Gastrocnemius medialis (tissue), 4 donors: Measurements from ENCODE around the gene LPCAT1. TPM values are rescaled to one million over a fixed set of nuclear protein-coding genes. Genes with fewer than 3 reads are reported as not detected.
"Not testable (repeated sequence)": the region's sequence is repeated elsewhere in the genome, so short reads cannot be mapped to it uniquely, and the experiment has no call there.

Experiments
- ATAC-seq, 2 donors: fragments of 150-250 bp; one replicate each; pipeline ENCODE4 v1.9.1; 2016
- DNase-seq, 2 donors: peaks; one replicate each; pipeline ENCODE4 v3.0.0-alpha.2; 2019
- H3K27ac ChIP-seq, 4 donors: fragments of 200-600 bp; sonication (generic); 1 replicate in 1 of 4; 2 replicates in 3 of 4; pipeline ENCODE4 v1.5.1; 2016 to 2018; ENCODE audit warnings: mild to moderate bottlenecking in 2 of 4, moderate library complexity in 1 of 4
- H3K27me3 ChIP-seq, 3 donors: fragments of 200-600 bp; sonication (generic) in 2 of 3; 1 replicate in 1 of 3; 2 replicates in 2 of 3; pipeline versions ENCODE4 v1.5.1 to v1.6.0; 2016 to 2019; ENCODE audit warnings: mild to moderate bottlenecking in 1 of 3, moderate library complexity in 1 of 3
- H3K36me3 ChIP-seq, 2 donors: fragments of 200-600 bp; sonication (generic) in 1 of 2; one replicate each; pipeline ENCODE4 v1.5.1; 2017 to 2018
- H3K4me1 ChIP-seq, 2 donors: fragments of 200-600 bp; sonication (generic) in 1 of 2; one replicate each; pipeline ENCODE4 v1.5.1; 2016 to 2017; ENCODE audit warnings: mild to moderate bottlenecking in 2 of 2
- H3K4me3 ChIP-seq, 4 donors: fragments of 200-600 bp; sonication (generic) in 3 of 4; 1 replicate in 1 of 4; 2 replicates in 3 of 4; pipeline ENCODE4 v1.5.1; 2016 to 2019; ENCODE audit warnings: mild to moderate bottlenecking in 2 of 4
- H3K9me3 ChIP-seq, 3 donors: fragments of 200-600 bp; sonication (generic) in 2 of 3; 1 replicate in 1 of 3; 2 replicates in 2 of 3; pipeline ENCODE4 v1.5.1; 2016 to 2019
- POLR2A ChIP-seq, 2 donors: fragments of 450-650 bp; IDR thresholded peaks; one replicate each; pipeline ENCODE4 v1.6.1; 2017; ENCODE audit warnings: antibody characterized with exemption in 2 of 2, mild to moderate bottlenecking in 2 of 2, moderate library complexity in 2 of 2
- in situ Hi-C, 4 donors: fragments of 200-750 bp; cut with MboI; loops; one replicate each; pipeline versions ENCODE4 v1.15.0 to v1.8.0; 2017; ENCODE audit warnings: low sequenced_read_pairs in 4 of 4
- intact Hi-C: fragments of 100-400 bp; cut with DNase I; formaldehyde crosslinking; loops from one replicate; pipeline ENCODE4 v1.15.1; 2023; ENCODE audit warnings: low total_unique reads
- total RNA-seq, 4 donors: library from RNA; depleted of rRNA; stranded (reverse); fragments of >200 nt; gene quantifications; one replicate each; pipeline versions ENCODE4 v1.1.0 to v1.2.3, GENCODE V29; 2016
- TF ChIP-seq, protein P1 (sequence below), 5 experiments: fragments of 450-650 bp in 3 of 5; fragments of 200-600 bp in 2 of 5; sonication (generic) in 2 of 5; IDR thresholded peaks in 4 of 5; conservative IDR thresholded peaks in 1 of 5; 1 replicate in 4 of 5; 2 replicates in 1 of 5; pipeline ENCODE4 v1.5.1; 2016 to 2019; ENCODE audit warnings: antibody characterized with exemption in 5 of 5, mild to moderate bottlenecking in 3 of 5, moderate library complexity in 3 of 5

Gene LPCAT1
- total RNA-seq, 4 donors from 2014 or later = 1.4 to 9.2 (median 4.2) TPM

DNA sequence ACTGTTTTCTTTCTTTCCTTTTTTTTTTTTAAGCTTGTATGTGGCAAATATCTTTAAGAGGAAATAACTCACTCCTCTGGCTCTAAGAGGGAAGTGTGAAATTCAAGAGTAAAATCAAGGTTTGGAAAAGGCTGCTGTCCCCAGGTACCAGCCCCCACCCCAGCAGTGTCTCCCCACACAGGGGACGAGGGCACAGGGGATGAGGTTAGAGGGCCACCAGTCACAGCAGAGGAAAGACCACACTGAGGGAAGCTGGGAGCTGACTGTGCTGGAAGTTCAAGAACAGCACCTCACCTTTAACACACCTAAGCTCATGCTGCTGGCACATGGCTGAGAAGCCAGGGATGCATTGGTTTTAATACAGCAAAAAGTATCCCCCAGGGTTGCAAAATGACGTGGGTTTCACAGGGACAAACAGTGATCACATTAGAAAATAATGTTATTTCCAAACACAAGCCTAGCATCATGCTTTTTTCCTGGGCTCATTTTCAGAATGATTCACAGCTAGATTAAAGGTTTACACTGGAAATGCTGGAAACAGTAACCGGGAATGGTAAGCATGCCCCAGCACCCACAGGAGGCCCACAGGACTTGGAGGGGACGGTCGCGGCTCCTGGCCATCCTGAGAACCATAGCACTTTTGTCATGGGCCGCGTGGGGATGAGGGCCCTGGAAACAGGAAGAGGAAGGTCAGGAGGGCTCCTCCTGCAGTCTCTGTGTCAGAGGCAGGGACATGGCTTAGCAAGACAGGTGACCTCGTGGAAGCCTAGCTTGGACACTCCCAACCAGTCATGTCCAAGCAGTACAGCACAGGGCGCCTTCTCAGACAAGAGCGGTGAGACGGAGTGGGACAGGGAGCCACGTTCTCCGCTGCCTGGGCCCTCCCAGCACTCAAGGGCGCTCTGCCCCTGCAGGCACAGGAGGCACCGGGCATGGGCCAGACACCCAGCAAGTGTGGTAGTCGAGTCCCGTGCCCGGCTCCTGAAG is 6.9 kb downstream of the LPCAT1 start:
- peak in 1 of 2 donors; percentile 5 for DNase-seq
- Histone ChIP-seq H3K9me3 (no peaks in the 10 kb centered on the region), H3K36me3 (no peaks in the 10 kb centered on the region), H3K4me1 (no peaks in the 10 kb centered on the region), H3K27ac (no peak overlapping the region), H3K27me3 (peaks cover 0 to 2% (median 0%) of the 10 kb centered on the region in 3 donors), H3K4me3 (no peak overlapping the region)
- no peak for ATAC-seq
- intact Hi-C loops = no loop called here
- in situ Hi-C loops = no loop called here
- TF ChIP-seq, protein P1, sequence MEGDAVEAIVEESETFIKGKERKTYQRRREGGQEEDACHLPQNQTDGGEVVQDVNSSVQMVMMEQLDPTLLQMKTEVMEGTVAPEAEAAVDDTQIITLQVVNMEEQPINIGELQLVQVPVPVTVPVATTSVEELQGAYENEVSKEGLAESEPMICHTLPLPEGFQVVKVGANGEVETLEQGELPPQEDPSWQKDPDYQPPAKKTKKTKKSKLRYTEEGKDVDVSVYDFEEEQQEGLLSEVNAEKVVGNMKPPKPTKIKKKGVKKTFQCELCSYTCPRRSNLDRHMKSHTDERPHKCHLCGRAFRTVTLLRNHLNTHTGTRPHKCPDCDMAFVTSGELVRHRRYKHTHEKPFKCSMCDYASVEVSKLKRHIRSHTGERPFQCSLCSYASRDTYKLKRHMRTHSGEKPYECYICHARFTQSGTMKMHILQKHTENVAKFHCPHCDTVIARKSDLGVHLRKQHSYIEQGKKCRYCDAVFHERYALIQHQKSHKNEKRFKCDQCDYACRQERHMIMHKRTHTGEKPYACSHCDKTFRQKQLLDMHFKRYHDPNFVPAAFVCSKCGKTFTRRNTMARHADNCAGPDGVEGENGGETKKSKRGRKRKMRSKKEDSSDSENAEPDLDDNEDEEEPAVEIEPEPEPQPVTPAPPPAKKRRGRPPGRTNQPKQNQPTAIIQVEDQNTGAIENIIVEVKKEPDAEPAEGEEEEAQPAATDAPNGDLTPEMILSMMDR (IDR thresholded peaks at IDR 0.05 in 4 of 5, conservative IDR thresholded peaks at IDR 0.05 in 1 of 5) = no peak
- no peak for TF ChIP-seq POLR2A (IDR thresholded peaks at IDR 0.05)

DNA sequence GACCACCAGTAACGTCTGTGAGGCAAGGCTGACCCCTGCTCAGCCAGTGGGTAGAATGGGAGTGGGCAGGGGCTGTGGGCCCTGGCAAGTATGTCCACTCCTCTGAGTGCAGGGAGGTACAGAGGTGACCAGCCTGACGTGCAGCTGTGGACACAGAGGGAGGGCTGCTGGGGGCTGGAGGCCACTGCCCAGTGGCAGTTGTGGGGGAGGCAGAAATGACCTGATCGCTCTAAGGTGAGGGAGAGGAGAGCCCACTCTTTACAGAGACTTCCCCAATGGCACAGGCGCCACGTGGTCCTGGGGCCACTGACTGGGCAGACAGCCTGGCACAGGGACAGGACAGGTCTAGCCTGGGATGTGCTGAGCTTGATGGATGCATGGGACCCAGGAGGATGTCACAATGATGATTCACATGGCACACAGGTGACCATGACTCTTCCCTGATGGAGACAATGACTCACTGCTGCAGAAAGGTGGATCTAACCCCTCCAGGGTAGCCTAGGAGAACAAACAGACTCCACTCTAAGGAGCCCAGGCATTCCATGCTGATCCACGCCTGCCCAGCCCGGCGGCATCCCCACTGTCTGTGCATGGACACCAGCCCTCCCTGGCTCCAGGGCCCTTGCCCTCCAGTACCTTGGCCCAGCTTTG is 7.7 kb downstream of the LPCAT1 start:
- H3K27ac ChIP-seq = no peak overlapping the region

DNA sequence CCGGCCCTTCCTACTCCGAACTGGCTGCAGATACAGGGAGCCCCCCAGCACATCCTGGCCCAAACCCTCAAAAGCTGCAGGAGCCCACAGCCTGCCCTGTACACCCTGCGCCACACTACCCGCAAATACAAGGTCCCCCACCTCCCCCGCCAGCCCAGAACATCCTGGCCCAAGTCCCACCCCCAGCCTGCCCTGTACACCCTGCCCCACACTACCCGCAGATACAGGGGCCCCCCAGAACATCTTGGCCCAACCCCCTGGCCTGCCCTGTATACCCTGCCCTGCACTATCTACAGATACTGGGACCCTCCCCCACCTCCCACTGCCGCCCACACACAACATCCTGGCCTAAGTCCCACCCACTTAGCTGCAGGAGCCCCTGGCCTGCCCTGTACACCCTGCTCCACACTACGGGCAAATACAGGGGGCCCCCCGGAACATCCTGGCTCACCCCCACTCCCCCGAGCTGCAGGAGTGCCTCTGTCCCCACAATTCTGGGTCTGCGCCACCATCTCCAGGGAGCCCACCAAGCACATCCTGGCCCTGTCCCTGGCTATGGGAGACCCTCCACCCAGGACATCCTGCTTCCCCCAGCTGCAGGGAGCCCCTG is 8.3 kb downstream of the LPCAT1 start:
- intact Hi-C loops = no loop called here
- Histone ChIP-seq H3K4me1 (no peaks in the 10 kb centered on the region), H3K36me3 (no peaks in the 10 kb centered on the region), H3K9me3 (no peaks in the 10 kb centered on the region), H3K27me3 (no peaks in the 10 kb centered on the region), H3K27ac (no peak overlapping the region), H3K4me3 (no peak overlapping the region)
- no peak for ATAC-seq
- DNase-seq = peak in 1 of 2 donors; percentile 7
- TF ChIP-seq, protein P1 (IDR thresholded peaks at IDR 0.05 in 4 of 5, conservative IDR thresholded peaks at IDR 0.05 in 1 of 5) = no peak
- no peak for TF ChIP-seq POLR2A (IDR thresholded peaks at IDR 0.05)
- in situ Hi-C loops = no loop called here

More for the DNA sequence above, 7.7 kb downstream of the LPCAT1 start:
- H3K27me3 ChIP-seq = no peaks in the 10 kb centered on the region
- intact Hi-C loops (no loop called here), in situ Hi-C loops (no loop called here)
- no peak overlapping the region for H3K4me3 ChIP-seq
- TF ChIP-seq, protein P1 (IDR thresholded peaks at IDR 0.05 in 4 of 5, conservative IDR thresholded peaks at IDR 0.05 in 1 of 5) = no peak
- no peak for TF ChIP-seq POLR2A (IDR thresholded peaks at IDR 0.05)
- ATAC-seq (no peak), DNase-seq (peak in 1 of 2 donors; percentile 7)
- no peaks in the 10 kb centered on the region for H3K4me1 ChIP-seq
- H3K9me3 ChIP-seq = no peaks in the 10 kb centered on the region
- H3K36me3 ChIP-seq = no peaks in the 10 kb centered on the region

DNA sequence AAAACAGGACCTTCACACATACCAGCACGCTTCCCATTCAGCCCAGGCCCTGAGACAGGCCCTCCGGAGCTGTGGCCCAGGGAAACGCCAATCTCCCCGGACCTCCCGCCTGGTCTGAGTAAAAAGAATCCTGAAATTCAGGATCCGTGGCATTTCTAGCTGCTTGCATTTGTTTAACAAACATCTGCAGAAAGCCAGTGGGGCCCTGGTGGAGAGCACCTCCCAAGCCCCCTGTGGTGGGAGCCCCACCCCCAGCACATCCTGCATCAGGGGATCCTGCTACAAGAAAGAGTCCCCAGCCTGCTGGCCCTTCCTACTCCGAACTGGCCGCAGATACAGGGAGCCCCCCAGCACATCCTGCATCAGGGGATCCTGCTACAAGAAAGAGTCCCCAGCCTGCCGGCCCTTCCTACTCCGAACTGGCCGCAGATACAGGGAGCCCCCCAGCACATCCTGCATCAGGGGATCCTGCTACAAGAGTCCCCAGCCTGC is 8.9 kb downstream of the LPCAT1 start:
- DNase-seq = peak in 1 of 2 donors; percentile 3

More for the DNA sequence above, 8.9 kb downstream of the LPCAT1 start:
- H3K27me3 ChIP-seq, ATAC-seq, H3K4me3 ChIP-seq, H3K36me3 ChIP-seq, intact Hi-C loops, H3K4me1 ChIP-seq, H3K9me3 ChIP-seq, in situ Hi-C loops, H3K27ac ChIP-seq: not testable (repeated sequence)
